ENCODE data around the gene IL22RA2. TPM values are rescaled to one million over a fixed set of nuclear protein-coding genes. Genes with fewer than 3 reads are reported as not detected.

Gene IL22RA2
- total RNA-seq, 1 donor from 2014 or later = not detected

- intact Hi-C loops (cut with DNase I) = no loop called here
- H3K27me3 ChIP-seq = no peaks in the 10 kb centered on the region
- H3K9me3 ChIP-seq = no peaks in the 10 kb centered on the region
- H3K27ac ChIP-seq = peak overlapping the region; percentile 66
- no peaks in the 10 kb centered on the region for H3K4me1 ChIP-seq
- TF ChIP-seq, protein P1, sequence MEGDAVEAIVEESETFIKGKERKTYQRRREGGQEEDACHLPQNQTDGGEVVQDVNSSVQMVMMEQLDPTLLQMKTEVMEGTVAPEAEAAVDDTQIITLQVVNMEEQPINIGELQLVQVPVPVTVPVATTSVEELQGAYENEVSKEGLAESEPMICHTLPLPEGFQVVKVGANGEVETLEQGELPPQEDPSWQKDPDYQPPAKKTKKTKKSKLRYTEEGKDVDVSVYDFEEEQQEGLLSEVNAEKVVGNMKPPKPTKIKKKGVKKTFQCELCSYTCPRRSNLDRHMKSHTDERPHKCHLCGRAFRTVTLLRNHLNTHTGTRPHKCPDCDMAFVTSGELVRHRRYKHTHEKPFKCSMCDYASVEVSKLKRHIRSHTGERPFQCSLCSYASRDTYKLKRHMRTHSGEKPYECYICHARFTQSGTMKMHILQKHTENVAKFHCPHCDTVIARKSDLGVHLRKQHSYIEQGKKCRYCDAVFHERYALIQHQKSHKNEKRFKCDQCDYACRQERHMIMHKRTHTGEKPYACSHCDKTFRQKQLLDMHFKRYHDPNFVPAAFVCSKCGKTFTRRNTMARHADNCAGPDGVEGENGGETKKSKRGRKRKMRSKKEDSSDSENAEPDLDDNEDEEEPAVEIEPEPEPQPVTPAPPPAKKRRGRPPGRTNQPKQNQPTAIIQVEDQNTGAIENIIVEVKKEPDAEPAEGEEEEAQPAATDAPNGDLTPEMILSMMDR (IDR thresholded peaks at IDR 0.05) = no peak
- TF ChIP-seq POLR2AphosphoS5 (IDR thresholded peaks at IDR 0.05; ENCODE audit: insufficient read depth in 1 of 2, low read depth in 1 of 2) = peak in 1 of 2 donors; percentile 36
- DNase-seq (ENCODE audit: extremely low spot score in 2 of 2) = no peak
- H3K4me3 ChIP-seq = no peak overlapping the region
- no peaks in the 10 kb centered on the region for H3K36me3 ChIP-seq
Measured at GRCh38 chr6:137148306-137149034, 25.0 kb downstream of the IL22RA2 start.

DNA sequence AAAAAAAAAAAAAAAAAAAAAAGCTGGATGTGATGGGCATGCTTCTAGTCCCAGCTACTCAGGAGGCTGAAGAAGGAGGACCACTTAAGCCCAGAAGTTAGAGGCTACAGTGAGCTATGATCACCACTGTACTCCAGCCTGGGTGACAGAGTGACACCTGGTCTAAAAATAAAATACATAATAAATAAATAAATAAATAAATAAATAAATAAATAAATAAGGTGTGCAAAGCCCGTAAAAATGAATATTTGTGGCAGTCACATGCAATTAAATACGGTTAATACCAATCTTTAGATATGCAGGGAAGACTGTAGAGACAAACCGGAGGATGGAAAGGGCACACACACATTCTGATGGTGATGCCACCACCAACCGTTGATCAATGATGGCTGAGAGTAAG is 26.2 kb downstream of the IL22RA2 start:
- no peaks in the 10 kb centered on the region for H3K36me3 ChIP-seq
- TF ChIP-seq POLR2A (IDR thresholded peaks at IDR 0.05) = no peak
- TF ChIP-seq POLR2AphosphoS5 (IDR thresholded peaks at IDR 0.05; ENCODE audit: insufficient read depth in 1 of 2, low read depth in 1 of 2) = no peak
- TF ChIP-seq, protein P1 (IDR thresholded peaks at IDR 0.05) = no peak
- no peaks in the 10 kb centered on the region for H3K4me1 ChIP-seq
- intact Hi-C loops (cut with DNase I) = no loop called here
- no peak overlapping the region for H3K4me3 ChIP-seq
- no peak overlapping the region for H3K27ac ChIP-seq
- no peak for DNase-seq (ENCODE audit: extremely low spot score in 2 of 2)
- H3K27me3 ChIP-seq = no peaks in the 10 kb centered on the region
- H3K9me3 ChIP-seq = no peaks in the 10 kb centered on the region

- intact Hi-C loops (cut with DNase I) = no loop called here
- Histone ChIP-seq H3K4me1 (no peaks in the 10 kb centered on the region), H3K9me3 (no peaks in the 10 kb centered on the region), H3K4me3 (no peak overlapping the region), H3K27ac (no peak overlapping the region), H3K36me3 (no peaks in the 10 kb centered on the region), H3K27me3 (no peaks in the 10 kb centered on the region)
- TF ChIP-seq, protein P1 (IDR thresholded peaks at IDR 0.05) = no peak
- TF ChIP-seq POLR2A (IDR thresholded peaks at IDR 0.05) (no peak), POLR2AphosphoS5 (IDR thresholded peaks at IDR 0.05; ENCODE audit: insufficient read depth in 1 of 2, low read depth in 1 of 2) (no peak)
- no peak for DNase-seq (ENCODE audit: extremely low spot score in 2 of 2)
Measured at GRCh38 chr6:137146206-137146605, 27.2 kb downstream of the IL22RA2 start.

- Histone ChIP-seq H3K27me3 (no peaks in the 10 kb centered on the region), H3K9me3 (no peaks in the 10 kb centered on the region)
Measured at GRCh38 chr6:137145421-137145820, 28.0 kb downstream of the IL22RA2 start.

DNA sequence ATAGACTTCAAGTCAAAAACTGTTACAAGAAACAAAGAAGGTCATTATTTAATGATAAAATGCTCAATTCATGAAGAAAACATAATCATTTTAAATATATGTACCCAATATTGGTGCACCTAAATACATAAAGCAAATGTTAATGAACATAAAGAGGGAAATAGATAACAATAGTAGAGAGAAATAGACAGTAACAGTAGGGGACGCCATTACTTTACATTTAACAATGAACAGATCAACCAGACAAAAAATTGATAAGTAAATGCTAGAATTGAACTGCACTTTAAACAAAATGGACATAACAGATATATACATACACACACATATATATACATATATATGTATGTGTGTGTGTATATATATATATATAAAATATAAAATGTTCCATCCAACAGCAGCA is 37.4 kb downstream of the IL22RA2 start:
- no peak for DNase-seq (ENCODE audit: extremely low spot score in 2 of 2)
- intact Hi-C loops (cut with DNase I) = no loop called here
- Histone ChIP-seq H3K36me3 (no peaks in the 10 kb centered on the region), H3K4me1 (no peaks in the 10 kb centered on the region), H3K9me3 (no peaks in the 10 kb centered on the region), H3K27ac (no peak overlapping the region), H3K4me3 (no peak overlapping the region), H3K27me3 (no peaks in the 10 kb centered on the region)
- no peak for TF ChIP-seq POLR2A (IDR thresholded peaks at IDR 0.05)
- TF ChIP-seq, protein P1 (IDR thresholded peaks at IDR 0.05) = no peak
- TF ChIP-seq POLR2AphosphoS5 (IDR thresholded peaks at IDR 0.05; ENCODE audit: insufficient read depth in 1 of 2, low read depth in 1 of 2) = no peak

More at GRCh38 chr6:137145421-137145820, 28.0 kb downstream of the IL22RA2 start:
- no peaks in the 10 kb centered on the region for H3K36me3 ChIP-seq
- intact Hi-C loops (cut with DNase I) = no loop called here
- H3K27ac ChIP-seq = no peak overlapping the region
- no peak for DNase-seq (ENCODE audit: extremely low spot score in 2 of 2)
- no peak overlapping the region for H3K4me3 ChIP-seq
- TF ChIP-seq POLR2A (IDR thresholded peaks at IDR 0.05) (no peak), POLR2AphosphoS5 (IDR thresholded peaks at IDR 0.05; ENCODE audit: insufficient read depth in 1 of 2, low read depth in 1 of 2) (no peak)
- TF ChIP-seq, protein P1 (IDR thresholded peaks at IDR 0.05) = no peak
- no peaks in the 10 kb centered on the region for H3K4me1 ChIP-seq
